ENCODE results near the gene FPGT. TPM values are rescaled to one million over a fixed set of nuclear protein-coding genes. Genes with fewer than 3 reads are reported as not detected.

FPGT gene
- total and polyA plus RNA-seq, 2 of the 13 experiments (the other 11 are each of a cell fraction or from before 2014, with no cell fraction given): 4.3 to 9.8 TPM

GRCh38 chr1:74197657-74198552, at the start of gene FPGT, which contains the start of gene LRRIQ3 (continued):
- TF ChIP-seq ZNF234 (CRISPR knock-in tag; conservative IDR thresholded peaks at IDR 0.05) (no peak), SIX1 (CRISPR knock-in tag; IDR thresholded peaks at IDR 0.05; ENCODE audit: borderline replicate concordance) (no peak), ZNF264 (CRISPR knock-in tag; IDR thresholded peaks at IDR 0.05) (no peak), TOPORS (CRISPR knock-in tag; IDR thresholded peaks at IDR 0.05) (no peak), ZNF510 (CRISPR knock-in tag; IDR thresholded peaks at IDR 0.05; ENCODE audit: low read depth) (no peak), ZKSCAN5 (CRISPR knock-in tag; IDR thresholded peaks at IDR 0.05) (no peak), EEA1 (CRISPR knock-in tag; IDR thresholded peaks at IDR 0.05; ENCODE audit: borderline replicate concordance) (no peak; the same call in 1 of the 2 replicates), PCBP2 (optimal IDR thresholded peaks at IDR 0.05; ENCODE audit: low read depth, low read length, poor library complexity, severe bottlenecking) (no peak), FOXO4 (CRISPR knock-in tag; conservative IDR thresholded peaks at IDR 0.05) (no peak), FOXO1 (CRISPR knock-in tag; IDR thresholded peaks at IDR 0.05) (peak; percentile 65; the same call in 1 of the 2 replicates), ARNT2 (CRISPR knock-in tag; IDR thresholded peaks at IDR 0.05; ENCODE audit: low read depth) (0 out of 2 replicates have a peak, but pooled peaks have one; percentile 45), JUND (CRISPR knock-in tag; IDR thresholded peaks at IDR 0.05) (no peak), ATM (IDR thresholded peaks at IDR 0.05; ENCODE audit: borderline replicate concordance) (no peak), NBN (conservative IDR thresholded peaks at IDR 0.05) (no peak), SKI (IDR thresholded peaks at IDR 0.05; ENCODE audit: partially characterized antibody) (no peak), ATRX (CRISPR knock-in tag; IDR thresholded peaks at IDR 0.05; ENCODE audit: borderline replicate concordance) (no peak)
